Kidney epithelial cell (primary cell): Measurements from ENCODE around the gene OR6Q1. TPM values are rescaled to one million over a fixed set of nuclear protein-coding genes. Genes with fewer than 3 reads are reported as not detected.
"Not testable (repeated sequence)": the region's sequence is repeated elsewhere in the genome, so short reads cannot be mapped to it uniquely, and the experiment has no call there.

Experiments
- DNase-seq: peaks from one replicate; pipeline ENCODE4 v3.0.0-alpha.2; 2010; ENCODE audit warnings: low read depth
- H3K27me3 ChIP-seq: 2 replicates; pipeline ENCODE4 v1.6.0; 2011; ENCODE audit warnings: low read length; ENCODE audit not compliant: control insufficient read depth, insufficient read depth
- H3K36me3 ChIP-seq: 2 replicates; pipeline ENCODE4 v1.5.1; 2011; ENCODE audit warnings: low read length; ENCODE audit not compliant: control insufficient read depth, insufficient read depth
- H3K4me3 ChIP-seq: 2 replicates; pipeline ENCODE4 v1.5.1; 2011; ENCODE audit warnings: low read depth, mild to moderate bottlenecking, control low read depth, low read length
- total RNA-seq: library from RNA; depleted of rRNA; stranded (reverse); fragments of >200 nt; gene quantifications from 2 replicates; pipeline ENCODE4 v1.2.3, GENCODE V29; 2015
- TF ChIP-seq, protein P1 (sequence below): IDR thresholded peaks from 2 replicates; pipeline ENCODE4 v1.5.1; 2011; ENCODE audit warnings: mild to moderate bottlenecking, moderate library complexity, low read length, control low read depth, inconsistent platforms; ENCODE audit not compliant: insufficient read depth, poor library complexity, severe bottlenecking

Gene OR6Q1, protein sequence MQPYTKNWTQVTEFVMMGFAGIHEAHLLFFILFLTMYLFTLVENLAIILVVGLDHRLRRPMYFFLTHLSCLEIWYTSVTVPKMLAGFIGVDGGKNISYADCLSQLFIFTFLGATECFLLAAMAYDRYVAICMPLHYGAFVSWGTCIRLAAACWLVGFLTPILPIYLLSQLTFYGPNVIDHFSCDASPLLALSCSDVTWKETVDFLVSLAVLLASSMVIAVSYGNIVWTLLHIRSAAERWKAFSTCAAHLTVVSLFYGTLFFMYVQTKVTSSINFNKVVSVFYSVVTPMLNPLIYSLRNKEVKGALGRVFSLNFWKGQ
- total RNA-seq: not detected in 2 replicates

DNA sequence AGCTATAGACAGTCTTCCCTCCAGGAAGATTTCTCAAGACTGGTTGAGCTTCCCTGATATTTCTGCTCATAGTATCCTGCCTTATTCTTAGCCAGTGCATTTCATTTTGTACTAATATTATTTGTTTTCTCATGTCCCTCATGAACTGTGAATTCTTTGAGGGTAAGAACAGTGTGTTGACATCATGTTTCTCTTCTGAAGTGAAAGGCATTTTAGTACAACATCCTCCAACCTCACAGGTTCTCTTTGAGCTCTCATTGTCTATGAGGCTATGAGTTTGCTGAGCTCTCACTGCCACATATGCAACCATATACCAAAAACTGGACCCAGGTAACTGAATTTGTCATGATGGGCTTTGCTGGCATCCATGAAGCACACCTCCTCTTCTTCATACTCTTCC lies at the start of gene OR6Q1:
Gene OR6Q1 (plus strand): TSS at position 301 of the 400 bp plus-strand sequence. CDS start 0 bp downstream, at position 301.
- Histone ChIP-seq H3K36me3 (no peaks in the 10 kb centered on the region), H3K27me3 (no peaks in the 10 kb centered on the region), H3K4me3 (no peak within 1 kb of the TSS)
- DNase-seq: no peak
- TF ChIP-seq, protein P1, sequence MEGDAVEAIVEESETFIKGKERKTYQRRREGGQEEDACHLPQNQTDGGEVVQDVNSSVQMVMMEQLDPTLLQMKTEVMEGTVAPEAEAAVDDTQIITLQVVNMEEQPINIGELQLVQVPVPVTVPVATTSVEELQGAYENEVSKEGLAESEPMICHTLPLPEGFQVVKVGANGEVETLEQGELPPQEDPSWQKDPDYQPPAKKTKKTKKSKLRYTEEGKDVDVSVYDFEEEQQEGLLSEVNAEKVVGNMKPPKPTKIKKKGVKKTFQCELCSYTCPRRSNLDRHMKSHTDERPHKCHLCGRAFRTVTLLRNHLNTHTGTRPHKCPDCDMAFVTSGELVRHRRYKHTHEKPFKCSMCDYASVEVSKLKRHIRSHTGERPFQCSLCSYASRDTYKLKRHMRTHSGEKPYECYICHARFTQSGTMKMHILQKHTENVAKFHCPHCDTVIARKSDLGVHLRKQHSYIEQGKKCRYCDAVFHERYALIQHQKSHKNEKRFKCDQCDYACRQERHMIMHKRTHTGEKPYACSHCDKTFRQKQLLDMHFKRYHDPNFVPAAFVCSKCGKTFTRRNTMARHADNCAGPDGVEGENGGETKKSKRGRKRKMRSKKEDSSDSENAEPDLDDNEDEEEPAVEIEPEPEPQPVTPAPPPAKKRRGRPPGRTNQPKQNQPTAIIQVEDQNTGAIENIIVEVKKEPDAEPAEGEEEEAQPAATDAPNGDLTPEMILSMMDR: no peak

DNA sequence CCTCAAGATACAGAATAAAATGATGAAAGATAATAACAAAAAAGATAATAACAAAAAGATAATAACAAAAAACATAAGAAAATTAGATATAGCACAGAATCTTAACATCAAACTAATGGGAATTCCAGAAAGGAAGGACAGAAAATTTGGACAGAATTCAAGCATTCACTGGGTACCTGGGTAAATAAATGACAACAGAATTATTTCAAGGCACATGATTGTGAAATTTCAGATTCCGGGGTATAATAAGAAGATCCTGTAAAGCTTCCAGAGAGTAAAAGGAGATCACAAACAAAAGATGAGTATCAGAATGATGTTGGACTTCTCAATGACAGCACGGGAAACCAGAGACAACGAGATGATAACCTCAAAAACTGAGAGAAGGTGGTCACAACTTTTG lies 49.2 kb upstream of the OR6Q1 start:
- Histone ChIP-seq H3K4me3 (no peak overlapping the region), H3K36me3 (no peaks in the 10 kb centered on the region), H3K27me3 (no peaks in the 10 kb centered on the region)
- no peak for DNase-seq
- TF ChIP-seq, protein P1: no peak

DNA sequence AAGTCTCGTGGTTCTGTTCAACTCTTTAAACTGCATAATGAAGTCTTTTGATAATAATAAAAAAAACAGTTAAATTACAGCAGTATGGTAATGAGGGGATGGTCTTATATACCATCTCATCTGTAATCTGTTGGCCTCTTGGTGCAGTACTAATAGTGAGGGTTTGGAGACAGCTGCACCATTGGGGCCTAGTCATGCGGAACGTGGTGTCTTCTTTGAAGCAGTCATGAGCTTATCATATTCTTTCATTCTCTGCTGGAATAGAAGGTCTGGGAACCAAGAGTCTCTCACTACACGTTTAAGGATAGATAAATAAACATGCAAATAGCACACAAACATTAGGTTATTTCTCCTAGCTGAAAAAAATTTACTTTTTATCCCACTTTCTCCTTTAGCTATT lies 48.0 kb upstream of the OR6Q1 start:
- Histone ChIP-seq H3K36me3 (no peaks in the 10 kb centered on the region), H3K4me3 (no peak overlapping the region), H3K27me3 (no peaks in the 10 kb centered on the region)
- TF ChIP-seq, protein P1: no peak
- DNase-seq: no peak

DNA sequence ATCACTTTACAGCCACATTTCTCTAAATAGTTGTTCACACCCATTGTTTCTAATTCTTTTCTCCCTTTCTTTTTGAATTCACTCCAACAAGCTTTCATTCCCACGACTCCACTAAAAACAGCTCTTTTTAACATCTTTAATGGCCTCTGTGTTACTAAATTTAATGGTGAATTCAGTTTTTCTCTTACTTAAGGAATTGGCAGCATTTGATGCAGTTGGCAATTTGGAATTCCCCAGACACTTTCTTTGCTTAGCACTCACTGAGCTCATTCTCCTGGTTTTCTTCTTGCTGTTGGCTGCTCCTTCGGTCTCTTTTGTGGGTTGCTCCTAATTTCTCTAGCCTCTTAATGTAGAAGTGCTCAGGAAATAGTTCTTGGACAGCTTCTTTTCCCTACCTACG lies 47.6 kb upstream of the OR6Q1 start:
- DNase-seq: no peak
- H3K27me3 ChIP-seq: no peaks in the 10 kb centered on the region
- TF ChIP-seq, protein P1: no peak
- H3K4me3 ChIP-seq: no peak overlapping the region
- H3K36me3 ChIP-seq: no peaks in the 10 kb centered on the region

DNA sequence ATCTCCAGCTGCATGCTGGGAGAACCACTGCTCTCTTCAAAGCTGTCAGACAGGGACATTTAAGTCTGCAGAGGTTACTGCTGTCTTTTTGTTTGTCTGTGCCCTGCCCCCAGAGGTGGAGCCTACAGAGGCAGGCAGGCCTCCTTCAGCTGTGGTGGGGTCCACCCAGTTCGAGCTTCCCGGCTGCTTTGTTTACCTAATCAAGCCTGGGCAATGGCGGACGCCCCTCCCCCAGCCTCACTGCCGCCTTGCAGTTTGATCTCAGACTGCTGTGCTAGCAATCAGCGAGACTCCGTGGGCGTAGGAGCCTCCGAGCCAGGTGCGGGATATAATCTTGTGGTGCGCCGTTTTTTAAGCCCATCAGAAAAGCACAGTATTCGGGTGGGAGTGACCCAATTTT lies 31.2 kb upstream of the OR6Q1 start:
- not testable (repeated sequence) for DNase-seq, H3K36me3 ChIP-seq, H3K4me3 ChIP-seq, H3K27me3 ChIP-seq

DNA sequence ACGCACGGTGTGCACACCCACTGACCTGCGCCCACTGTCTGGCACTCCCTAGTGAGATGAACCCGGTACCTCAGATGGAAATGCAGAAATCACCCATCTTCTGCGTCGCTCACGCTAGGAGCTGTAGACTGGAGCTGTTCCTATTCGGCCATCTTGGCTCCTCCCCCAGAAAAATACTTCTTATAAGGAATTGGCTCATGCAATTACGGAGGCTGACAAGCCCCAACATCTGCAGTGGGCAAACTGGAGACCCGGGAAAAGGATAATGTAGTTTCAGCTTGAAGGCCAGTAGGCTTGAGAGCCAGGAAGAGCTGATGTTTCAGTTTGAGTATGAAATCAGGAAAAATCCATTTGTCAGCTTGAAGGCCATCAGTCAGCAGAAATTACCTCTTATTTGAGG lies 30.7 kb upstream of the OR6Q1 start:
- not testable (repeated sequence) for H3K4me3 ChIP-seq, H3K36me3 ChIP-seq, H3K27me3 ChIP-seq, DNase-seq

DNA sequence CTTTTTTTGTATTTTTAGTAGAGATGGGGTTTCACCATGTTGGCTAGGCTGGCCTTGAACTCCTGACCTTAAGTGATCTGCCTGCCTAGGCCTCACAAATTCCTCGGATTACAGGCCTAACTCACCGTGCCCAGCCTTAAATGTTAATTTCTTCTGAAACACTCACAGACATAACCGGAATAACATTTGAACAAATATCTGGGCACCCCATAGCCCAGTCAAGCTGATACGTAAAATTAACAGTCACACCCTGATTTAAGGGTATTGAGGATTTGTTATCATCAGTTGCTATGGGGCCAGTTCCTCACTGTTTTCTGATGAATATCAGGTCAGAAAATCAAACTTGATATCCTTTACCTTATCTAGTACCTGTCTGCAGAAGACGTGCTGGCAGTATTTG lies 30.1 kb upstream of the OR6Q1 start:
- no peaks in the 10 kb centered on the region for H3K36me3 ChIP-seq
- TF ChIP-seq, protein P1: no peak
- no peak overlapping the region for H3K4me3 ChIP-seq
- no peak for DNase-seq
- no peaks in the 10 kb centered on the region for H3K27me3 ChIP-seq
